Gastroesophageal sphincter (tissue), 4 donors: Measurements from ENCODE around the gene MNT. TPM values are rescaled to one million over a fixed set of nuclear protein-coding genes. Genes with fewer than 3 reads are reported as not detected.

ENCODE experiments used
- ATAC-seq: fragments of 150-250 bp; one replicate; pipeline ENCODE4 v1.9.1; 2016; ENCODE audit warnings: mild to moderate bottlenecking, moderate library complexity
- H3K27ac ChIP-seq, 4 donors: fragments of 200-600 bp; sonication (generic) in 3 of 4; 1 replicate in 3 of 4; 2 replicates in 1 of 4; pipeline ENCODE4 v1.5.1; 2016 to 2019
- H3K27me3 ChIP-seq: fragments of 200-600 bp; sonication (generic); one replicate; pipeline ENCODE4 v1.5.1; 2019
- H3K36me3 ChIP-seq, 2 donors: fragments of 200-600 bp; sonication (generic); one replicate each; pipeline ENCODE4 v1.5.1; 2019; ENCODE audit warnings: control low read depth in 1 of 2
- H3K4me1 ChIP-seq, 3 donors: fragments of 200-600 bp; sonication (generic); 1 replicate in 2 of 3; 2 replicates in 1 of 3; pipeline ENCODE4 v1.5.1; 2016 to 2019; ENCODE audit warnings: control low read depth in 2 of 3
- H3K4me3 ChIP-seq, 2 donors: fragments of 200-600 bp; sonication (generic); one replicate each; pipeline ENCODE4 v1.5.1; 2019; ENCODE audit warnings: mild to moderate bottlenecking in 1 of 2, moderate library complexity in 1 of 2
- H3K9me3 ChIP-seq, 3 donors: fragments of 200-600 bp; sonication (generic); one replicate each; pipeline ENCODE4 v1.5.1; 2017 to 2019; ENCODE audit warnings: control low read depth in 2 of 3
- EP300 ChIP-seq: sonication (generic); formaldehyde crosslinking; IDR thresholded peaks from one replicate; pipeline ENCODE4 v1.6.1; 2017; ENCODE audit warnings: antibody characterized with exemption, mild to moderate bottlenecking
- POLR2A ChIP-seq, 2 donors: fragments of 450-650 bp; IDR thresholded peaks; one replicate each; pipeline ENCODE4 v1.6.1; 2017; ENCODE audit warnings: antibody characterized with exemption in 2 of 2, mild to moderate bottlenecking in 2 of 2, moderate library complexity in 1 of 2
- POLR2AphosphoS5 ChIP-seq: sonication (generic); formaldehyde crosslinking; IDR thresholded peaks from one replicate; pipeline ENCODE4 v1.6.1; 2017; ENCODE audit warnings: antibody characterized with exemption
- WGBS, 2 donors: methylation state at CpG; one replicate each; pipeline ENCODE4 v1.1.5; 2018; ENCODE audit warnings: low coverage in 1 of 2; 5-methylcytosine and 5-hydroxymethylcytosine counted together
- total RNA-seq, 4 donors: library from RNA; depleted of rRNA; stranded (reverse); fragments of >200 nt; gene quantifications; one replicate each; pipeline ENCODE4 v1.1.0, GENCODE V29; 2016
- TF ChIP-seq, protein P1 (sequence below), 4 experiments: fragments of 200-600 bp in 2 of 4; fragments of 450-650 bp in 2 of 4; sonication (generic) in 1 of 4; IDR thresholded peaks; one replicate each; pipeline ENCODE4 v1.5.1; 2017 to 2019; ENCODE audit warnings: antibody characterized with exemption in 4 of 4, mild to moderate bottlenecking in 2 of 4, moderate library complexity in 2 of 4

MNT gene
- total RNA-seq, 4 donors from 2014 or later, result 11.8 to 12.7 (median 12.3) TPM

- no CpG with 5 or more reads among the region's 34 CpGs for WGBS, 2 donors
- Histone ChIP-seq H3K27ac (peak overlapping the region; percentile 97 to 100 (median 100)), H3K9me3 (no peaks in the 10 kb centered on the region), H3K4me1 (peaks cover 0 to 64% (median 48%) of the 10 kb centered on the region in 3 donors), H3K36me3 (peaks cover 0 to 4% of the 10 kb centered on the region in 2 donors), H3K4me3 (peak overlapping the region; percentile 12 to 100), H3K27me3 (no peaks in the 10 kb centered on the region)
- peak; percentile 46 for ATAC-seq
- TF ChIP-seq POLR2AphosphoS5, result peak; percentile 96
- TF ChIP-seq EP300, result peak; percentile 44
- TF ChIP-seq, protein P1, sequence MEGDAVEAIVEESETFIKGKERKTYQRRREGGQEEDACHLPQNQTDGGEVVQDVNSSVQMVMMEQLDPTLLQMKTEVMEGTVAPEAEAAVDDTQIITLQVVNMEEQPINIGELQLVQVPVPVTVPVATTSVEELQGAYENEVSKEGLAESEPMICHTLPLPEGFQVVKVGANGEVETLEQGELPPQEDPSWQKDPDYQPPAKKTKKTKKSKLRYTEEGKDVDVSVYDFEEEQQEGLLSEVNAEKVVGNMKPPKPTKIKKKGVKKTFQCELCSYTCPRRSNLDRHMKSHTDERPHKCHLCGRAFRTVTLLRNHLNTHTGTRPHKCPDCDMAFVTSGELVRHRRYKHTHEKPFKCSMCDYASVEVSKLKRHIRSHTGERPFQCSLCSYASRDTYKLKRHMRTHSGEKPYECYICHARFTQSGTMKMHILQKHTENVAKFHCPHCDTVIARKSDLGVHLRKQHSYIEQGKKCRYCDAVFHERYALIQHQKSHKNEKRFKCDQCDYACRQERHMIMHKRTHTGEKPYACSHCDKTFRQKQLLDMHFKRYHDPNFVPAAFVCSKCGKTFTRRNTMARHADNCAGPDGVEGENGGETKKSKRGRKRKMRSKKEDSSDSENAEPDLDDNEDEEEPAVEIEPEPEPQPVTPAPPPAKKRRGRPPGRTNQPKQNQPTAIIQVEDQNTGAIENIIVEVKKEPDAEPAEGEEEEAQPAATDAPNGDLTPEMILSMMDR (IDR thresholded peaks at IDR 0.05), result no peak
- TF ChIP-seq POLR2A (IDR thresholded peaks at IDR 0.05), result peak; percentile 36 to 69
These were observed 4.2 kb downstream of the MNT start for GRCh38 chr17:2396568-2397246.

DNA sequence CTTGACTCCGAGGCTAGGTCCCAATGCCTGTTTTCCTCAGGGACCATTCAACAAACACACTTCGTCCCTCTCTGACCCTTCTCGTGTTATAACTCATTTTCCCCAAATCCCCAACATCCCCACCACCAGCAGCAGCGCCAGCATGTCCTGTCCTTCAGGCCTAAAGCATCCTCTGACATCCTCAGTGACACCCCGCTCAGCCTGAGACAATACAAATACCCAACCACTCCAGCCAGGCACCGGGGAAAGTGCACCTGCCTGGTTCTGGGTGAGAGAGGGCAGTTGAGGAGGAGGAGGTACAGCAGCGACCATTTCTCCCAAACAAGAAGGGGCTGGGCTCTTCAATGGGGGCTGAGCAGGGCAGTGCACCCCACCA lies 4.7 kb downstream of the MNT start:
- Histone ChIP-seq H3K4me3 (peak overlapping the region; percentile 12 to 100), H3K27me3 (no peaks in the 10 kb centered on the region), H3K27ac (peak overlapping the region; percentile 97 to 100 (median 100)), H3K36me3 (peaks cover 0 to 4% of the 10 kb centered on the region in 2 donors), H3K4me1 (peaks cover 0 to 69% (median 53%) of the 10 kb centered on the region in 3 donors), H3K9me3 (no peaks in the 10 kb centered on the region)
- no peak for TF ChIP-seq POLR2AphosphoS5
- TF ChIP-seq, protein P1 (IDR thresholded peaks at IDR 0.05), result no peak
- no peak for TF ChIP-seq POLR2A (IDR thresholded peaks at IDR 0.05)
- no peak for TF ChIP-seq EP300
- 22 to 42% methylated on average over 3 to 5 of the region's 7 CpGs for WGBS, 2 donors
- ATAC-seq, result no peak

GRCh38 chr17:2395258-2396181 lies 5.3 kb downstream of the MNT start:
- 38 to 52% methylated on average over 4 to 14 of the region's 28 CpGs for WGBS, 2 donors
- Histone ChIP-seq H3K4me1 (peaks cover 0 to 76% (median 60%) of the 10 kb centered on the region in 3 donors), H3K36me3 (peaks cover 0 to 4% of the 10 kb centered on the region in 2 donors), H3K27me3 (no peaks in the 10 kb centered on the region), H3K4me3 (peak overlapping the region in 1 of 2 donors; percentile 100), H3K27ac (peak overlapping the region; percentile 97 to 100 (median 100)), H3K9me3 (no peaks in the 10 kb centered on the region)
- ATAC-seq, result no peak
- TF ChIP-seq POLR2AphosphoS5, result no peak
- TF ChIP-seq POLR2A (IDR thresholded peaks at IDR 0.05), result no peak
- no peak for TF ChIP-seq EP300
- TF ChIP-seq, protein P1 (IDR thresholded peaks at IDR 0.05), result no peak

GRCh38 chr17:2394775-2395201 lies 6.1 kb downstream of the MNT start:
- Histone ChIP-seq H3K4me3 (peak overlapping the region in 1 of 2 donors; percentile 100), H3K9me3 (no peaks in the 10 kb centered on the region), H3K27me3 (no peaks in the 10 kb centered on the region), H3K36me3 (peaks cover 0 to 4% of the 10 kb centered on the region in 2 donors), H3K27ac (peak overlapping the region; percentile 97 to 100 (median 100)), H3K4me1 (peaks cover 0 to 83% (median 67%) of the 10 kb centered on the region in 3 donors)
- TF ChIP-seq POLR2A (IDR thresholded peaks at IDR 0.05), result no peak
- TF ChIP-seq, protein P1 (IDR thresholded peaks at IDR 0.05), result no peak
- no peak for TF ChIP-seq POLR2AphosphoS5
- TF ChIP-seq EP300, result no peak
- no CpG with 5 or more reads among the region's 16 CpGs for WGBS, 2 donors
- no peak for ATAC-seq
